GM12878 (cell line): Measurements from ENCODE around the gene TMEM37. TPM values are rescaled to one million over a fixed set of nuclear protein-coding genes. Genes with fewer than 3 reads are reported as not detected.

ENCODE experiments used
- ATAC-seq: fragments of 200-7000 bp; cut with Tn5 transposase; 3 replicates; pipeline ENCODE4 v1.9.1; 2020; ENCODE audit warnings: mild to moderate bottlenecking, moderate library complexity
- BruUV-seq: library from RNA; stranded (reverse); fragments of 400-500 nt; replicated peaks from 2 replicates; lab custom pipeline; 2021; lab: Mats Ljungman, UMichigan
- CTCF ChIA-PET: fragments of 300-600 bp; sonication (Branson Sonifier 250); formaldehyde crosslinking; extraction: SDS; loops from one replicate; lab custom pipeline; 2021; ENCODE audit warnings: inconsistent platforms; lab: Yijun Ruan, JAX
- POLR2A ChIA-PET: fragments of 350-600 bp; formaldehyde crosslinking; extraction: SDS; loops from one replicate; lab custom pipeline; 2021; ENCODE audit warnings: inconsistent platforms; lab: Charles Lee
- RAD21 ChIA-PET: fragments of 300-600 bp; sonication (Branson Sonifier 250); formaldehyde crosslinking; loops from one replicate; lab custom pipeline; 2023; ENCODE audit warnings: antibody characterized with exemption; ENCODE audit not compliant: unreplicated experiment; lab: Charles Lee
- SMC1A ChIA-PET: fragments of 300-600 bp; sonication (Branson Sonifier 250); formaldehyde crosslinking; loops from one replicate; lab custom pipeline; 2023; ENCODE audit not compliant: unreplicated experiment, uncharacterized antibody; lab: Charles Lee
- DNase-seq: peaks from one replicate; pipeline ENCODE4 v3.0.0-alpha.2; 2011; ENCODE audit warnings: low read depth, low spot score
- FAIRE-seq: peaks from 3 replicates; lab custom pipeline; 2011; peaks lifted over from hg19 to GRCh38; lab: Jason Lieb, UNC
- H2AFZ ChIP-seq: 2 replicates; pipeline ENCODE4 v1.6.0; 2011; ENCODE audit warnings: low read depth, low read length, control low read depth; ENCODE audit not compliant: control insufficient read depth
- H3K27ac ChIP-seq: 2 replicates; pipeline ENCODE4 v1.5.1; 2011; ENCODE audit warnings: control low read depth; ENCODE audit not compliant: control insufficient read depth, insufficient read depth
- H3K27me3 ChIP-seq, 2 experiments: replicated peaks in 1 of 2; 2 replicates each; pipeline versions ENCODE4 v1.6.0 to v1.6.1; 2011; ENCODE audit warnings: low read length in 1 of 2; ENCODE audit not compliant: control insufficient read depth in 2 of 2, insufficient read depth in 2 of 2
- H3K36me3 ChIP-seq, 2 experiments: 2 replicates each; pipeline ENCODE4 v1.5.1; 2011; ENCODE audit warnings: low read length in 1 of 2; ENCODE audit not compliant: control insufficient read depth in 2 of 2, insufficient read depth in 2 of 2
- H3K4me1 ChIP-seq: 2 replicates; pipeline ENCODE4 v1.6.1; 2011; ENCODE audit warnings: mild to moderate bottlenecking, low read length, moderate library complexity, mixed read lengths; ENCODE audit not compliant: control insufficient read depth, insufficient read depth
- H3K4me2 ChIP-seq: 2 replicates; pipeline ENCODE4 v1.6.0; 2011; ENCODE audit warnings: control low read depth; ENCODE audit not compliant: control insufficient read depth, insufficient read depth
- H3K4me3 ChIP-seq: fragments of 200-600 bp; sonication (generic); 2 replicates; pipeline ENCODE4 v1.5.1; 2016
- H3K79me2 ChIP-seq: 2 replicates; pipeline ENCODE4 v1.6.0; 2011; ENCODE audit warnings: low read length; ENCODE audit not compliant: control insufficient read depth, insufficient read depth
- H3K9ac ChIP-seq: 2 replicates; pipeline ENCODE4 v1.8.0; 2011; ENCODE audit warnings: low read length, control low read depth, mixed read lengths; ENCODE audit not compliant: control insufficient read depth, insufficient read depth
- H3K9me3 ChIP-seq: replicated peaks from 3 replicates; pipeline ENCODE4 v1.5.1; 2011; ENCODE audit warnings: mild to moderate bottlenecking, low read length; ENCODE audit not compliant: control insufficient read depth, insufficient read depth
- H4K20me1 ChIP-seq: 2 replicates; pipeline ENCODE4 v1.6.0; 2011; ENCODE audit not compliant: control insufficient read depth, insufficient read depth
- CBFB ChIP-seq: IDR thresholded peaks from 2 replicates; pipeline ENCODE4 v1.6.1; 2016; ENCODE audit warnings: antibody characterized with exemption, low read depth
- GATAD2B ChIP-seq: fragments of 450-650 bp; conservative IDR thresholded peaks from 2 replicates; pipeline ENCODE4 v1.6.1; 2017; ENCODE audit warnings: low read depth, mild to moderate bottlenecking, moderate library complexity
- MYC ChIP-seq: IDR thresholded peaks from 2 replicates; pipeline ENCODE4 v1.6.1; 2011; ENCODE audit warnings: mild to moderate bottlenecking, low read length, moderate library complexity, inconsistent platforms; ENCODE audit not compliant: insufficient read depth, insufficient replicate concordance, insufficient read length, severe bottlenecking
- POLR2AphosphoS5 ChIP-seq: IDR thresholded peaks from 2 replicates; pipeline ENCODE4 v1.6.1; 2011; ENCODE audit warnings: mild to moderate bottlenecking, low read length, inconsistent platforms
- SMAD5 ChIP-seq: IDR thresholded peaks from 2 replicates; pipeline ENCODE4 v1.6.1; 2016; ENCODE audit warnings: antibody characterized with exemption, low read depth
- SRF ChIP-seq, 2 experiments: IDR thresholded peaks; 2 replicates each; pipeline ENCODE4 v1.6.1; 2011; ENCODE audit warnings: low read depth in 2 of 2, low read length in 2 of 2, mild to moderate bottlenecking in 1 of 2, moderate library complexity in 1 of 2
- TARDBP ChIP-seq: IDR thresholded peaks from 2 replicates; pipeline ENCODE4 v1.6.1; 2016; ENCODE audit warnings: borderline replicate concordance
- ZNF274 ChIP-seq: IDR thresholded peaks from one replicate; pipeline ENCODE4 v1.8.0; 2011; ENCODE audit not compliant: insufficient read length, insufficient read depth
- ZSCAN29 ChIP-seq: fragments of 450-650 bp; IDR thresholded peaks from 2 replicates; pipeline ENCODE4 v1.6.1; 2017; ENCODE audit warnings: mild to moderate bottlenecking, moderate library complexity
- ZZZ3 ChIP-seq: IDR thresholded peaks from 2 replicates; pipeline ENCODE4 v1.6.1; 2011; ENCODE audit warnings: low read depth; ENCODE audit not compliant: control insufficient read depth, insufficient read length
- WGBS: methylation state at CpG from one replicate; pipeline ENCODE4 v1.1.6; 2016; ENCODE audit warnings: low lambda C conversion rate; ENCODE audit not compliant: insufficient replicate concordance, insufficient coverage; ENCODE audit errors: missing lambda C conversion rate; 5-methylcytosine and 5-hydroxymethylcytosine counted together
- in situ Hi-C: fragments of 300-500 bp; cut with MboI; formaldehyde crosslinking; loops from 9 replicates; pipeline ENCODE4 v1.14.3; 2018; ENCODE audit warnings: mixed read lengths
- intact Hi-C: fragments of 100-400 bp; cut with micrococcal nuclease; formaldehyde crosslinking; loops from one replicate; pipeline ENCODE4 v1.14.2; 2022; ENCODE audit not compliant: unreplicated experiment
- polyA plus RNA-seq, 11 experiments: library from polyadenylated mRNA; depleted of rRNA in 4 of 11; unstranded in 6 of 11; stranded (reverse) in 5 of 11; fragments of >200 nt; fragmentation: Nextera tagmentation in 4 of 11; fragmentation: Illumina TruSeq in 1 of 11; extraction: Ambion mirVana in 4 of 11; extraction: Trizol in 1 of 11; gene quantifications; 1 replicate in 1 of 11; 2 replicates in 10 of 11; pipeline versions ENCODE4 v1.2.1 to v1.2.3, GENCODE V29; 2011 to 2016; ENCODE audit warnings: inconsistent platforms in 2 of 11, missing spikeins in 2 of 11, low read depth in 1 of 11
- total RNA-seq, 4 experiments: library from RNA; depleted of rRNA in 3 of 4; stranded (reverse); fragments of >200 nt in 3 of 4; fragmentation: Illumina TruSeq in 1 of 4; extraction: Trizol in 1 of 4; gene quantifications; 2 replicates each; pipeline versions ENCODE4 v1.2.1 to v1.2.3, GENCODE V29; 2013 to 2021
- TF ChIP-seq, protein P1 (sequence below): fragments of 450-650 bp; IDR thresholded peaks from 2 replicates; pipeline ENCODE4 v1.6.1; 2017; ENCODE audit warnings: mild to moderate bottlenecking
- TF ChIP-seq, protein P2 (sequence below), 3 experiments: IDR thresholded peaks in 2 of 3; conservative IDR thresholded peaks in 1 of 3; 2 replicates each; pipeline ENCODE4 v1.5.1; 2011; ENCODE audit warnings: low read depth in 3 of 3, low read length in 3 of 3, mild to moderate bottlenecking in 3 of 3, control low read depth in 2 of 3, moderate library complexity in 2 of 3, inconsistent platforms in 1 of 3, mixed read lengths in 1 of 3; ENCODE audit not compliant: control insufficient read depth in 2 of 3, insufficient read depth in 1 of 3; ENCODE audit errors: extremely low read depth in 1 of 3
- TF ChIP-seq, protein P3 (sequence below): fragments of 450-650 bp; IDR thresholded peaks from 2 replicates; pipeline ENCODE4 v1.6.1; 2016; ENCODE audit warnings: mild to moderate bottlenecking, moderate library complexity, borderline replicate concordance

Gene TMEM37
- total and polyA plus RNA-seq, 10 of the 15 experiments (the other 5 are each of a cell fraction or from before 2014, with no cell fraction given): 0.07 to 0.67 (median 0.24) TPM; not detected in 3

DNA sequence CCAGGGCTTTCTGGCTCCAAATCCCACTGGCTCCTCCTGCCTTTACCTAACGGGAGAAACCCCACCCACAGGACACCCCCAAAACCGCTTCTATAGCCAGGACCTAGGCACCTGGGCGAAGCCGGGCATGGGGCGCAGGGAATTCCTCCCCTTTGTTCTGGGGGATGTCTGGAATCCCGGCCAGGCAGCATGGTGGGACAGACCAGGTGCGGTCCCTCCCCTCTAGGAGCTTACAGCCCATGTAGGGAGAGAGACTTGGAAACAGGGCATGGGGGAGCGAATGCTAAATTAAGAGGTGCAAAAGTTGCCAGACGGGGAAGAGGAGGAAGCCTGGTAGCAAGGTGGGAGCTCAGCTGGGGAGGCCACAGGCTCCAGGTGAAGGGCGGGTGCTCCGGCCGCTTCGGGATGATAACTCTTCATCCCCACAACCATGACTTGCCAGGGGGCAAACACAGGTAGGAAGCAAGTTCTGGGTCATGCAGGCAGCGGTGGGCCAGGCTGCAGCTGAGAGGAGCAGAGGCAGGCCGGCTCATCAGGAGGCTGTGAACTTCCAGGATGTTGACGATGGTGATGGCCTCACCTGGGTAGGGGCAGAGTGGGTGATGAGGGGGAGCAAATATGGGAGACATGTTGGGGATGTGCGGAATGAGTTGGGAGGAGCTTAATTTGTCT lies 1.3 kb downstream of the TMEM37 start (continued):
- TF ChIP-seq, protein P1, sequence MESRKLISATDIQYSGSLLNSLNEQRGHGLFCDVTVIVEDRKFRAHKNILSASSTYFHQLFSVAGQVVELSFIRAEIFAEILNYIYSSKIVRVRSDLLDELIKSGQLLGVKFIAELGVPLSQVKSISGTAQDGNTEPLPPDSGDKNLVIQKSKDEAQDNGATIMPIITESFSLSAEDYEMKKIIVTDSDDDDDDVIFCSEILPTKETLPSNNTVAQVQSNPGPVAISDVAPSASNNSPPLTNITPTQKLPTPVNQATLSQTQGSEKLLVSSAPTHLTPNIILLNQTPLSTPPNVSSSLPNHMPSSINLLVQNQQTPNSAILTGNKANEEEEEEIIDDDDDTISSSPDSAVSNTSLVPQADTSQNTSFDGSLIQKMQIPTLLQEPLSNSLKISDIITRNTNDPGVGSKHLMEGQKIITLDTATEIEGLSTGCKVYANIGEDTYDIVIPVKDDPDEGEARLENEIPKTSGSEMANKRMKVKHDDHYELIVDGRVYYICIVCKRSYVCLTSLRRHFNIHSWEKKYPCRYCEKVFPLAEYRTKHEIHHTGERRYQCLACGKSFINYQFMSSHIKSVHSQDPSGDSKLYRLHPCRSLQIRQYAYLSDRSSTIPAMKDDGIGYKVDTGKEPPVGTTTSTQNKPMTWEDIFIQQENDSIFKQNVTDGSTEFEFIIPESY: no peak
- TF ChIP-seq MYC: no peak

DNA sequence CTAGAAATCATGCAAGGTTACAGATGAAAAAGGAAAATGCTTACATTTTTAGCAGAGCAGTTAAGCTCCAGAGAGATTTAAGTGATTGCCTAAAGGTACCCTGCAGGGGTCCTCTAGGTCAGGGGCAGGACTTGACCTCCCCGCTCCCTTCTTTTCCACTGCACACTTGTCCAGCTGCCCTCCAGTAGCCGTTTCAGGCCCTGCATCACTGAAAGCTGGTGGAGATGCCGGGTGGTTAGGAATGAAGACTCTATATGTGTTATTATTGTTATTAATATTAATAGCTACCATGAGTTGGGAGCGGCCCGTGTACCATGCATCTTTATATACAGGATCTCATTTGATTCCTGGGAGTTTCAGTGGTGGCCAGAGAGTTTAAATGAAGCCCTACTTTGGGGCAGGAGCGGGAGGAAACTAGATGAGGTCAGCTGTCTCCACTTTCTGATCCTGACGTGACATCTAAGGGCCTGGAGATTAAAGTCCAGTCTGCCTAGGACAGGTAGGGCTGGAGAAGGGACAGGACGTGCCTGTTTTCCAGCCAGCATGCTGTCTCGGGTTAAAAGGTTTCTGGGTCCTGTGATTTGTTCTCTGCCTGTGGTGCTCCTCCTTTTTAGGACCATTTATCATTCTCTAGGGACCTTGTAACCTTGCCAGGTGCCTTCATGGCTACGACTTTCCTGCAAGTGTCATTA lies 2.1 kb downstream of the TMEM37 start:
- FAIRE-seq (no peak), ATAC-seq (no peak), DNase-seq (no peak)
- ChIA-PET SMC1A (interaction anchor here (0.8 to 1.4 kb wide), 2 partner anchors 82 to 214 kb away, joined by 3 read pairs; no protein-coding TSS in a partner anchor), RAD21 (interaction anchor here (0.7 to 1.0 kb wide), 2 partner anchors 20 to 83 kb away, joined by 3 read pairs; no protein-coding TSS in a partner anchor), CTCF (interaction anchor here (0.9 to 1.6 kb wide), 3 partner anchors 18 to 169 kb away, joined by 4 read pairs; no protein-coding TSS in a partner anchor), POLR2A (no interaction called here)
- Histone ChIP-seq H3K79me2 (no peaks in the 10 kb centered on the region), H3K27me3 (peaks cover 0 to 5% of the 10 kb centered on the region in 2 experiments; a peak in 2 of 4 replicates), H3K27ac (no peak overlapping the region), H3K4me1 (peaks cover 17% of the 10 kb centered on the region), H3K4me3 (no peak overlapping the region), H3K4me2 (no peak overlapping the region), H3K36me3 (no peaks in the 10 kb centered on the region), H4K20me1 (no peaks in the 10 kb centered on the region), H3K9me3 (no peaks in the 10 kb centered on the region), H3K9ac (no peak overlapping the region), H2AFZ (no peak overlapping the region)
- intact Hi-C loops: no loop called here
- 52% methylated on average over 10 of the region's 10 CpGs for WGBS
- in situ Hi-C loops: no loop called here
- no TSS peak for BruUV-seq
- TF ChIP-seq, protein P2, sequence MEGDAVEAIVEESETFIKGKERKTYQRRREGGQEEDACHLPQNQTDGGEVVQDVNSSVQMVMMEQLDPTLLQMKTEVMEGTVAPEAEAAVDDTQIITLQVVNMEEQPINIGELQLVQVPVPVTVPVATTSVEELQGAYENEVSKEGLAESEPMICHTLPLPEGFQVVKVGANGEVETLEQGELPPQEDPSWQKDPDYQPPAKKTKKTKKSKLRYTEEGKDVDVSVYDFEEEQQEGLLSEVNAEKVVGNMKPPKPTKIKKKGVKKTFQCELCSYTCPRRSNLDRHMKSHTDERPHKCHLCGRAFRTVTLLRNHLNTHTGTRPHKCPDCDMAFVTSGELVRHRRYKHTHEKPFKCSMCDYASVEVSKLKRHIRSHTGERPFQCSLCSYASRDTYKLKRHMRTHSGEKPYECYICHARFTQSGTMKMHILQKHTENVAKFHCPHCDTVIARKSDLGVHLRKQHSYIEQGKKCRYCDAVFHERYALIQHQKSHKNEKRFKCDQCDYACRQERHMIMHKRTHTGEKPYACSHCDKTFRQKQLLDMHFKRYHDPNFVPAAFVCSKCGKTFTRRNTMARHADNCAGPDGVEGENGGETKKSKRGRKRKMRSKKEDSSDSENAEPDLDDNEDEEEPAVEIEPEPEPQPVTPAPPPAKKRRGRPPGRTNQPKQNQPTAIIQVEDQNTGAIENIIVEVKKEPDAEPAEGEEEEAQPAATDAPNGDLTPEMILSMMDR (IDR thresholded peaks at IDR 0.05 in 2 of 3, conservative IDR thresholded peaks at IDR 0.05 in 1 of 3; ENCODE audit: control insufficient read depth in 2 of 3, extremely low read depth in 1 of 3, insufficient read depth in 1 of 3, low read depth in 3 of 3, low read length in 3 of 3): no peak
- no peak for TF ChIP-seq GATAD2B
- no peak for TF ChIP-seq ZSCAN29
- TF ChIP-seq, protein P3, sequence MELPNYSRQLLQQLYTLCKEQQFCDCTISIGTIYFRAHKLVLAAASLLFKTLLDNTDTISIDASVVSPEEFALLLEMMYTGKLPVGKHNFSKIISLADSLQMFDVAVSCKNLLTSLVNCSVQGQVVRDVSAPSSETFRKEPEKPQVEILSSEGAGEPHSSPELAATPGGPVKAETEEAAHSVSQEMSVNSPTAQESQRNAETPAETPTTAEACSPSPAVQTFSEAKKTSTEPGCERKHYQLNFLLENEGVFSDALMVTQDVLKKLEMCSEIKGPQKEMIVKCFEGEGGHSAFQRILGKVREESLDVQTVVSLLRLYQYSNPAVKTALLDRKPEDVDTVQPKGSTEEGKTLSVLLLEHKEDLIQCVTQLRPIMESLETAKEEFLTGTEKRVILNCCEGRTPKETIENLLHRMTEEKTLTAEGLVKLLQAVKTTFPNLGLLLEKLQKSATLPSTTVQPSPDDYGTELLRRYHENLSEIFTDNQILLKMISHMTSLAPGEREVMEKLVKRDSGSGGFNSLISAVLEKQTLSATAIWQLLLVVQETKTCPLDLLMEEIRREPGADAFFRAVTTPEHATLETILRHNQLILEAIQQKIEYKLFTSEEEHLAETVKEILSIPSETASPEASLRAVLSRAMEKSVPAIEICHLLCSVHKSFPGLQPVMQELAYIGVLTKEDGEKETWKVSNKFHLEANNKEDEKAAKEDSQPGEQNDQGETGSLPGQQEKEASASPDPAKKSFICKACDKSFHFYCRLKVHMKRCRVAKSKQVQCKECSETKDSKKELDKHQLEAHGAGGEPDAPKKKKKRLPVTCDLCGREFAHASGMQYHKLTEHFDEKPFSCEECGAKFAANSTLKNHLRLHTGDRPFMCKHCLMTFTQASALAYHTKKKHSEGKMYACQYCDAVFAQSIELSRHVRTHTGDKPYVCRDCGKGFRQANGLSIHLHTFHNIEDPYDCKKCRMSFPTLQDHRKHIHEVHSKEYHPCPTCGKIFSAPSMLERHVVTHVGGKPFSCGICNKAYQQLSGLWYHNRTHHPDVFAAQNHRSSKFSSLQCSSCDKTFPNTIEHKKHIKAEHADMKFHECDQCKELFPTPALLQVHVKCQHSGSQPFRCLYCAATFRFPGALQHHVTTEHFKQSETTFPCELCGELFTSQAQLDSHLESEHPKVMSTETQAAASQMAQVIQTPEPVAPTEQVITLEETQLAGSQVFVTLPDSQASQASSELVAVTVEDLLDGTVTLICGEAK: no peak
- no peak for TF ChIP-seq CBFB
- TF ChIP-seq SRF (IDR thresholded peaks at IDR 0.05; ENCODE audit: low read depth in 2 of 2, low read length in 2 of 2): no peak
- TF ChIP-seq SMAD5: no peak
- TF ChIP-seq POLR2AphosphoS5: no peak
- TF ChIP-seq TARDBP: no peak
- no peak for TF ChIP-seq ZNF274
- TF ChIP-seq ZZZ3: no peak
